ENCODE results near the gene TRAFD1. TPM values are rescaled to one million over a fixed set of nuclear protein-coding genes. Genes with fewer than 3 reads are reported as not detected.

Gene TRAFD1
- total RNA-seq = 45.4 and 50.0 TPM in 2 replicates

DNA sequence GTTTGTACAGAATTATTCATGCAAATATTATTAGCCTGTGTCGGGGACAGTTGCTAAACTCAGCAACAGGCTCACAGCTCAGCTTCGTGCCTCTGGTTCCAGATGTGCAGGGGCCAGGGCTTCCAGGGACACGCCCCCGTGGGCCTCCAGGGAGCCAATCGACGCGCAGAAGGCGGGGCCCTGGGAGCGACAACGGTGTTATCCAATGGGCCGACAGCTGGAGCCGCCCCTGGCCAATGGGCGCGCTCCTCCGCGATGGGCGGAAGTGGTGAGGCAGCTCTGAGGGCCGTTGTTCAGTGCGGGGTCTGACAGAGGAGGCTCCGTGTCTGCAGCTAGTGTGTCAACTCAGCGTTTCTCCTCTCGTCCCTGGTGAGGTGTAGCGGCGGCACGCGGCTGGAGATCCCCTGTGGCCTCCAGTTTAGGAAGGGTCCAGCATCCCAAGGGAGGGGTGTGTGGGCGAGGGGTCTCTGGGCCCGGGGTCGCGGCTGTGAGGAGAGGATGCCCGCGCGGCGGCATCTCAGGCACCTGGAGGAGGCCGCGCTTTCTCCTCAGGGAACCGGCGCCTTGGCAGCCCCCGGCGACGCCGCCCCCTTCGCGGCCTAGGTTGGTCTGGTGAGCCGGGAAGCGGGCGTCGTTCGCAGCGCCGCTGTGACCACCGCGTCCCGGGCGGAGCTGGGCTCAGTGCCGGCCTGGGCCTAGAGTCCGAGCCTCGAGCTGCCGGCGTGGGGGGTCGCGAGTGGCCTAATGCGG is at the start of gene TRAFD1:
Gene TRAFD1 (plus strand): TSS at position 311 of the 750 bp plus-strand sequence. CDS start 4,963 bp downstream, outside the sequence.

GRCh38 chr12:112108202-112109079 is 16.9 kb upstream of the TRAFD1 start, which contains the start of gene NAA25:
NAA25 (minus strand) TSS chr12:112108783; CDS start chr12:112108773, 10 bp downstream.

Other genes starting within 250 kb of the TRAFD1 start
- gene TMEM116, start 112.4 kb upstream of the TRAFD1 start, total RNA-seq = 8.4 and 14.9 TPM in 2 replicates
- 42.4 and 88.5 TPM in 2 replicates for gene ERP29, start 112.1 kb upstream of the TRAFD1 start, total RNA-seq
- 14.7 and 26.6 TPM in 2 replicates for gene NAA25, start 16.8 kb upstream of the TRAFD1 start, total RNA-seq

Data from regular cardiac myocyte (primary cell).